ENCODE measurements around the gene CYP2S1.

- TF ChIP-seq CTCF (IDR thresholded peaks at IDR 0.05; ENCODE audit: insufficient read depth, low read length) (no peak), POLR2AphosphoS5 (IDR thresholded peaks at IDR 0.05; ENCODE audit: low read depth) (no peak)
These were observed 574 bp downstream of the CYP2S1 start for GRCh38 chr19:41193430-41194156.
